ENCODE measurements around the gene COX7C.

GRCh38 chr5:86645885-86646284, 28.1 kb downstream of the COX7C start:
- TF ChIP-seq POLR2AphosphoS5 (IDR thresholded peaks at IDR 0.05) (no peak), CTCF (IDR thresholded peaks at IDR 0.05) (no peak), POLR2A (IDR thresholded peaks at IDR 0.05) (no peak), EP300 (IDR thresholded peaks at IDR 0.05) (no peak)

Measured in gastroesophageal sphincter (tissue), 3 donors.